GM12865 (cell line): ENCODE data around the gene POU2F1.

ENCODE experiments used
- DNase-seq: peaks from one replicate; pipeline ENCODE4 v3.0.0; 2010; ENCODE audit warnings: low read depth
- H3K4me3 ChIP-seq: 2 replicates; pipeline ENCODE4 v1.5.1; 2011; ENCODE audit warnings: mild to moderate bottlenecking, low read depth, low read length, control low read depth
- CTCF ChIP-seq: IDR thresholded peaks from 2 replicates; pipeline ENCODE4 v1.5.1; 2011; ENCODE audit warnings: low read length, control low read depth, low read depth, inconsistent platforms; ENCODE audit not compliant: insufficient read depth; ENCODE audit errors: missing control alignments

Gene POU2F1

GRCh38 chr1:167184081-167184480 is 36.6 kb upstream of the POU2F1 start:
- DNase-seq, result no peak
- no peak for TF ChIP-seq CTCF
- no peak overlapping the region for H3K4me3 ChIP-seq

GRCh38 chr1:167185062-167185461 is 35.6 kb upstream of the POU2F1 start:
- DNase-seq, result no peak
- H3K4me3 ChIP-seq, result no peak overlapping the region
- no peak for TF ChIP-seq CTCF

DNA sequence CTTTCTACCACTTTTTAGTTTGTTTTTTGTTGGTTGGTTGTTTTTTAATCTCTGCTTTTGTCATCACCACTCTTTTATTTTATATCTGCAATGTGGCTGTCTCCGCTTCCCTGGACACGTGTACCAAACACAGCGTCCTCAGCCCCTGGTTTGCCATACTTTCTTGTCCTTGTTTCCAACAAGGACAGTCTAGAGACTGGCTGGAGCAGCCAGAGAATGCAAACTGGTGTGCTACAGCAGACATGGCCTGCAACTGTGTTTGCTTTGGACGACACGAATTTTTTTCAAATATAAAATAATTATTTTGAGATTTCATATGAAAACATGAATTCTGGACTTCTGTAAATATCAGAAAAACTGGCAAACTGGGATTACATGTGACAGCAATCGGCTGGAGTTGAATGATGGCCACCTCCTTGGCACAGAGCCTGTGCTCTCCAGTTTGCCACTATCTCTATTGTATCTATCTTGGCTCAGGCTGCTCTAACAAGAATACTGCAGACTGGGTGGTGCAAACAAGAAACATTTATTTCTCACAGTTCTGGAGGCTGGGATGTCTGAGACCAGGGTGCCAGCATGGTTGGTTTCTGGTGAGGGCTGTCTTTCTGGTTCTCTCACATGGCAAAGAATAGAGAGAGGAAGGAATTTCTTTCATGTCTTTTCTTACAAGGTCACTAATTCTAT is 34.6 kb upstream of the POU2F1 start:
- TF ChIP-seq CTCF, result no peak
- no peak for DNase-seq

DNA sequence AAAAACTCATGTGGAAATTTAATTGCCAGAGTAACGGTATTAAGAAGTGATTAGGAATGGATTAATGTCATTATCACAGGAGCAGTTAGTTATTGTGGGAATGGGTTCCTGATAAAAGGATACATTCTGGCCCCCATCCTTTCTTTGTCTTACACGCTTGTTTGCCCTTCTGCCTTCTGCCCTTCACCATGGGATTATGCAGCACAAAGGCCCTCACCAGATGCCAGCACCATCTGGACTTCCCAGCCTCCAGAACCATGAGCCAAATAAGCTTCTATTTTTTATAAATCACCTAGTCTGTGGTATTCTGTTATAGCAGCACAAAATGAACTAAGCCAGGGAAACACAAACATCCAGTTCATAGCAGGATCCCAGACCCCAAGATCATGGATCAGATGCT is 33.9 kb upstream of the POU2F1 start:
- no peak for DNase-seq
- TF ChIP-seq CTCF, result no peak
- no peak overlapping the region for H3K4me3 ChIP-seq

More for the DNA sequence above, 34.6 kb upstream of the POU2F1 start:
- H3K4me3 ChIP-seq, result no peak overlapping the region

DNA sequence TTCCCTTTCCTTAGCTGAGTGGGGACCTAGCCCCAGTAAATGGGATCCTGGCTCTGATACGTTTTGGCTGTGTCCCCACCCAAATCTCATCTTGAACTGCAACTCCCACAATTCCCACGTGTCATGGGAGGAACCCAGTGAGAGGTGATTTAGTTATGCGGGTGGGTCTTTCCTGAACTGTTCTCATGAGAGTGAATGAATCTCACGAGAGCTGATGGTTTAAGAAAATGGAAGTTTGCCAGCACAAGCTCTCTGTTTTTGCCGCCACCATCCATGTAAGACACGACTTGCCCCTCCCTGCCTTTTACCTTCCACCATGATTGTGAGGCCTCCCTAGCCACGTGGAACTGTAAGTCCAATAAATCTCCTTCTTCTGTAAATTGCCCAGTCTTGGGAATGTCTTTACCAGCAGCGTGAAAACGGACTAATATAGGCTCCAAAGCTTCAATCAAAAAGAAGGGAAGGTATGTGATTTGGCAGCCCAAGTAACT is 29.9 kb upstream of the POU2F1 start:
- DNase-seq, result no peak
- TF ChIP-seq CTCF, result no peak
- no peak overlapping the region for H3K4me3 ChIP-seq

DNA sequence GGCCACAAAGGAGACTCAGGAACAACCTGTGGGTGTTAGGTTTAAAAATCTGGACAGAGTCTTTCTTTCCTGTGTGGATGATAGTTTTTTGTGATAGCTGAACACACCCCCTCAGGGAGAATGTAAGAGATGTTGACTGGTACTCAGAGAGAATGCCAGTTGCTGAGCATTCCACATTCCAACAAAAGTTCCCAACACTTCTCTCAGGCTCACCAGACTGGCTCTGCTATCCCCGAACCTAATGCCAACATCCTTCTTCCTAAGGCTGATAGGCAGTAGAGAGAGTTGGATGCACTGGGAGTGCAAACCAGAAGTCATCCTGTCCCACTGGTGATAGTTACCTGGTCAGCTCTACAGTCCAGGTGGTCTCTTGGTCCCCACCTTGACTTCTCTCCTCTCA is 28.7 kb upstream of the POU2F1 start:
- DNase-seq, result no peak
- TF ChIP-seq CTCF, result no peak
- no peak overlapping the region for H3K4me3 ChIP-seq

DNA sequence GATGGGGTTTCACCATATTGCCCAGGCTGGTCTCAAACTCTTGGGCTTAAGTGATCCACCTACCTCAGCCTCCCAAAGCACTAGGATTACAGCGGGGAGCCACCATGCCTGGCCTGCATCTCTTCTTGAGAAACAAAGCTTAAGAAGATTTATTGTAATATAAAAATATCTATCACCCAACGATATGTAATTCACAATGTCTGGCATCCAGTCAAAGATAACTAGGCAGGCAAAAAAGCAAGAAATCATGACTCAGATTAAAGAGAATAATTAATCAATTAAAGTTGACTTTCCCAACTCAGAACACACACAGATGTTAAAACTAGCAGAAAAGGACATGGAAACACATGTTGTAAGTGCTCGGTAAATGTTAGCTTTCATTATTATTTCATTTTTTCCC is 26.5 kb upstream of the POU2F1 start:
- TF ChIP-seq CTCF, result no peak
- no peak for DNase-seq
- no peak overlapping the region for H3K4me3 ChIP-seq
